Neuronal stem cell (in vitro differentiated cells): Measurements from ENCODE around the gene KDM4E.

Source experiments
- DNase-seq: peaks from one replicate; pipeline ENCODE4 v3.0.0-alpha.2; 2013; ENCODE audit warnings: low spot score
- H2AFZ ChIP-seq: one replicate; pipeline ENCODE4 v1.6.1; 2013; ENCODE audit warnings: mild to moderate bottlenecking, low read length, inconsistent platforms
- H2AK5ac ChIP-seq: 2 replicates; pipeline ENCODE4 v1.6.1; 2013; ENCODE audit warnings: low read depth, mild to moderate bottlenecking, inconsistent platforms, low read length, moderate library complexity, mixed read lengths
- H2BK120ac ChIP-seq: 2 replicates; pipeline ENCODE4 v1.6.1; 2013; ENCODE audit warnings: low read depth, mild to moderate bottlenecking, inconsistent platforms, low read length, moderate library complexity, mixed read lengths
- H2BK12ac ChIP-seq: one replicate; pipeline ENCODE4 v1.6.1; 2013; ENCODE audit warnings: low read length, inconsistent platforms
- H2BK15ac ChIP-seq: 2 replicates; pipeline ENCODE4 v1.6.1; 2013; ENCODE audit warnings: mild to moderate bottlenecking, low read length, inconsistent platforms, mixed read lengths
- H2BK5ac ChIP-seq: one replicate; pipeline ENCODE4 v1.6.1; 2013; ENCODE audit warnings: inconsistent platforms, mild to moderate bottlenecking, low read length, moderate library complexity
- H3K14ac ChIP-seq: one replicate; pipeline ENCODE4 v1.6.1; 2013; ENCODE audit warnings: low read length, inconsistent platforms
- H3K18ac ChIP-seq: 2 replicates; pipeline ENCODE4 v1.6.1; 2013; ENCODE audit warnings: low read length, inconsistent platforms
- H3K23ac ChIP-seq: 2 replicates; pipeline ENCODE4 v1.6.1; 2013; ENCODE audit warnings: low read depth, mild to moderate bottlenecking, mixed read lengths, low read length, inconsistent platforms; ENCODE audit not compliant: poor library complexity
- H3K27ac ChIP-seq: replicated peaks from 3 replicates; pipeline ENCODE4 v1.5.1; 2013; ENCODE audit warnings: low read length, inconsistent platforms
- H3K27me3 ChIP-seq, 3 experiments: 2 replicates each; pipeline ENCODE4 v1.6.1; 2013; ENCODE audit warnings: low read length in 3 of 3, mild to moderate bottlenecking in 2 of 3, inconsistent platforms in 1 of 3, low read depth in 1 of 3, mixed read lengths in 1 of 3, moderate library complexity in 1 of 3; ENCODE audit not compliant: control insufficient read depth in 3 of 3, insufficient read depth in 3 of 3
- H3K36me3 ChIP-seq, 2 donors: replicated peaks in 1 of 2; 2 replicates each; pipeline ENCODE4 v1.6.1; 2013; ENCODE audit warnings: low read length in 2 of 2; ENCODE audit not compliant: control insufficient read depth in 2 of 2, insufficient read depth in 2 of 2
- H3K4ac ChIP-seq: 2 replicates; pipeline ENCODE4 v1.6.1; 2013; ENCODE audit warnings: inconsistent platforms, mild to moderate bottlenecking, low read length, moderate library complexity
- H3K4me1 ChIP-seq, 2 donors: 1 replicate in 1 of 2; 2 replicates in 1 of 2; pipeline ENCODE4 v1.6.1; 2013; ENCODE audit warnings: low read length in 2 of 2, low read depth in 1 of 2; ENCODE audit not compliant: control insufficient read depth in 2 of 2, insufficient read depth in 1 of 2
- H3K4me2 ChIP-seq: one replicate; pipeline ENCODE4 v1.6.1; 2013; ENCODE audit warnings: mild to moderate bottlenecking, low read length, inconsistent platforms; ENCODE audit not compliant: insufficient read depth, poor library complexity, severe bottlenecking
- H3K4me3 ChIP-seq, 2 donors: 2 replicates each; pipeline ENCODE4 v1.5.1; 2013; ENCODE audit warnings: low read length in 2 of 2, mild to moderate bottlenecking in 2 of 2, inconsistent platforms in 1 of 2, moderate library complexity in 1 of 2
- H3K79me1 ChIP-seq: one replicate; pipeline ENCODE4 v1.6.1; 2013; ENCODE audit warnings: low read depth, mild to moderate bottlenecking, inconsistent platforms, low read length, moderate library complexity
- H3K9ac ChIP-seq: one replicate; pipeline ENCODE4 v1.6.1; 2013; ENCODE audit warnings: mild to moderate bottlenecking, low read depth, low read length, inconsistent platforms; ENCODE audit not compliant: poor library complexity
- H3K9me3 ChIP-seq, 2 donors: replicated peaks in 1 of 2; 2 replicates each; pipeline versions ENCODE3 to v1.6.1; 2013; ENCODE audit warnings: low read length in 2 of 2, mild to moderate bottlenecking in 2 of 2, inconsistent platforms in 1 of 2, low read depth in 1 of 2, mixed read lengths in 1 of 2, moderate library complexity in 1 of 2; ENCODE audit not compliant: control insufficient read depth in 2 of 2, insufficient read depth in 1 of 2
- H4K8ac ChIP-seq: one replicate; pipeline ENCODE4 v1.6.1; 2013; ENCODE audit warnings: low read depth, mild to moderate bottlenecking, inconsistent platforms, low read length, moderate library complexity
- H4K91ac ChIP-seq: one replicate; pipeline ENCODE4 v1.6.1; 2013; ENCODE audit warnings: low read length, low read depth, mild to moderate bottlenecking, inconsistent platforms; ENCODE audit not compliant: poor library complexity
- WGBS, 2 donors: extraction: QIAGEN DNeasy Blood & Tissue Kit; methylation state at CpG; one replicate each; pipeline ENCODE4 v1.1.7; 2013; ENCODE audit warnings: missing lambda C conversion rate in 2 of 2, mixed read lengths in 1 of 2; ENCODE audit not compliant: insufficient read length in 2 of 2, insufficient replicate concordance in 1 of 2; ENCODE audit errors: extremely low coverage in 2 of 2; 5-methylcytosine and 5-hydroxymethylcytosine counted together

The KDM4E gene

DNA sequence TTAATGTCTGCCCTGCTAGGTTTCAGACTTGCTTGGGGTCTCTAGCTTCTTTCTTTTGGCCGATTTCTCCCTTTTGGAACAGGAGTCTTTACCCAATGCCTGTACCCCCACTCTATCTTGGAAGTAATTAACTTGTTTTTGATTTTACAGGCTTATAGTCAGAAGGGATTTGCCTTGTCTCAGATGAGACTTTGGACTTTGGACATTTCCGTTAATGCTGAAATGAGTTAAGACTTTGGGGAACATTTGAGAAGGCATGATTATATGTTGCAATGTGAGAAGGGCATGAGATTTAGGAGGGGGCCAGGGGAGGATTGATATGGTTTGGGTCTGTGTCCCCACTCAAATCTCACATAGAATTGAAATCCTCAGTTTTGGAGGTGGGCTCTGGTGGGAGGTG is 29.3 kb downstream of the KDM4E start:
- H2BK5ac ChIP-seq, result no peak overlapping the region
- H4K8ac ChIP-seq, result no peak overlapping the region
- no peaks in the 10 kb centered on the region for H3K79me1 ChIP-seq
- no peaks in the 10 kb centered on the region for H3K36me3 ChIP-seq
- H3K9ac ChIP-seq, result no peak overlapping the region
- no peak overlapping the region for H3K18ac ChIP-seq
- no peak overlapping the region for H3K4me3 ChIP-seq
- H2BK12ac ChIP-seq, result no peak overlapping the region
- H4K91ac ChIP-seq, result no peak overlapping the region
- H3K14ac ChIP-seq, result no peak overlapping the region
- no peak overlapping the region for H3K4ac ChIP-seq
- WGBS, 2 donors, result no CpG with 5 or more reads among the region's 2 CpGs
- H3K27ac ChIP-seq, result no peak overlapping the region
- H3K4me2 ChIP-seq, result no peak overlapping the region
- H3K27me3 ChIP-seq, result peaks cover 0 to 19% (median 0%) of the 10 kb centered on the region in 3 experiments
- no peak for DNase-seq
- H2AK5ac ChIP-seq, result no peak overlapping the region
- peaks cover 0 to 2% of the 10 kb centered on the region in 2 donors for H3K9me3 ChIP-seq
- H2BK120ac ChIP-seq, result no peak overlapping the region
- no peaks in the 10 kb centered on the region for H3K4me1 ChIP-seq
- no peak overlapping the region for H3K23ac ChIP-seq
- no peak overlapping the region for H2AFZ ChIP-seq
- no peak overlapping the region for H2BK15ac ChIP-seq

DNA sequence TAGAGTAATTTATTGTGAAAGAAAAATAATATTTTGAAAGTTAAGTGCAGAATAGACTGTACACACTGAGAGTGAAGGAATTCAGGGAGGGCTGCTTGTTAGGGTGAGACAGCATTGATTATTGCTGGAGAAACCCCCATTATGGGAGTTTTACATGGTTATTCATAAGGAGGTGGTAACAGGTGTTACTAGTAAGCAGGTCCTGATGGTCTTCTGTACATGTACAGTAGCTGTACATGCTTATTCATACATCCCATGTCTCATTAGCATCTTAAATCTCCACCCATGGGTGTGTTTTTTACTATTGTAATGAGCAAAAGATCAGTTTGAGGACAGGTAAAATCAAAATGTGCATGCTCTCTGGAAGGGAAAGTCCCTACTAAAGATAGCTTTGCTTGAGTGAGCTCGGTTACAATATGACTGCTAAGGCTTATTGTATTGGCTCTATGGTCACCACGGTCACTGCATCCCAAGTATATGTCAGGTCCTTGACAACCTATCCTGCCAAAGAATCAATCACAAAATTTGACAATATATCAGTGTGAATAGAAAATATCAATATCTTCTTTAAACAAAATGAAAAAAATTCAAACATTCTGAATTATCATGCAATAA is 30.3 kb downstream of the KDM4E start:
- Histone ChIP-seq H3K27me3 (peaks cover 0 to 19% (median 0%) of the 10 kb centered on the region in 3 experiments), H3K4me2 (no peak overlapping the region), H2BK120ac (no peak overlapping the region), H3K4me3 (no peak overlapping the region), H3K23ac (no peak overlapping the region), H3K36me3 (no peaks in the 10 kb centered on the region), H3K9me3 (peaks cover 0 to 2% of the 10 kb centered on the region in 2 donors), H3K18ac (no peak overlapping the region), H3K27ac (no peak overlapping the region), H3K9ac (no peak overlapping the region), H3K4ac (no peak overlapping the region), H2AK5ac (no peak overlapping the region), H2BK5ac (no peak overlapping the region), H2AFZ (no peak overlapping the region), H2BK15ac (no peak overlapping the region), H3K4me1 (no peaks in the 10 kb centered on the region), H4K8ac (no peak overlapping the region), H3K14ac (no peak overlapping the region), H3K79me1 (no peaks in the 10 kb centered on the region), H2BK12ac (no peak overlapping the region), H4K91ac (no peak overlapping the region)
- WGBS, 2 donors, result no CpG with 5 or more reads among the region's 2 CpGs
- no peak for DNase-seq

DNA sequence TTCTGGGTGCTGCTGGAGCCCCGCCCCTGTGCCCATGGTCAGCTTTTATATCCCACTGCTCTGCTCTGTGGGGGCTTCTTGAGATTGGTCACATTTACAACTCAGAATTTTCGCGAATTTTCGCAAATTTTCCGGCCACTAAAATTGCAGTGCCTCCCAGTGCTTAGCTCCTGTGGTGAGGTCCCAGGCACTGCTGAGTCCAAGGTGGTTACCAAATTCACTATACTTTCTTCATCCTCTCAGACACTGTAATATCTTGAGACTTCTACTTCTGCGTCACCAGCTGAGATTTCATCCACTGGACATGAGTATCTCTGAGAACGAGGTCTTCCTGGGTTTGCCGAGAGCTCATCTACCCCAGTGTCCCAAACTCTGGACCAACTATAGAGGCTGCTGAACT is 32.9 kb downstream of the KDM4E start:
- Histone ChIP-seq H3K9ac (no peak overlapping the region), H2BK5ac (no peak overlapping the region), H2AFZ (no peak overlapping the region), H3K23ac (no peak overlapping the region), H3K79me1 (no peaks in the 10 kb centered on the region), H3K27ac (no peak overlapping the region), H3K27me3 (peaks cover 0 to 14% (median 3%) of the 10 kb centered on the region in 3 experiments), H3K4me2 (no peak overlapping the region), H4K8ac (no peak overlapping the region), H3K4me1 (no peaks in the 10 kb centered on the region), H2BK120ac (no peak overlapping the region), H4K91ac (no peak overlapping the region), H3K4ac (no peak overlapping the region), H3K36me3 (no peaks in the 10 kb centered on the region), H3K4me3 (no peak overlapping the region), H3K18ac (no peak overlapping the region), H2BK12ac (no peak overlapping the region), H2AK5ac (no peak overlapping the region), H2BK15ac (no peak overlapping the region), H3K9me3 (peaks cover 0 to 2% of the 10 kb centered on the region in 2 donors), H3K14ac (no peak overlapping the region)
- no peak for DNase-seq
- no CpG with 5 or more reads among the region's 8 CpGs for WGBS, 2 donors

DNA sequence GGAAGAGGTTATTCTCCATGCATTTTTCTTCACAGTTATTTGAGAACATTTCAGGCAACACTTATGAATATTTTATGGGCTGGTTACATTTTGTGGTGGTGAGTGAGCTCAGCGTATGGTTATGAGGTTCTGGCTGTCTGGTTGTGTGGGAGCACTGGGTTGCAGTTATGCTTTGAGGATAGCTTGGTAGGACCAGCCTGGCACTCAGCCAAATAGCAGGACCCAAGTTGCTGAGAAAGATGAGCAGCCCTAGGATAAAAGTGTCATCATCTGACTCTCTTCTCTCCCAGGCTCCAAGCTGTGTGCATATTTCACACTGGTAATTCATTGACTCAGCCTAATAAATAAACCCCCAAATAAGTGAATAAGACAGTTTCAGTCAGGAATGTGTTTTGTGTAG is 33.6 kb downstream of the KDM4E start:
- H3K9ac ChIP-seq, result no peak overlapping the region
- no peak overlapping the region for H2AK5ac ChIP-seq
- H3K4me3 ChIP-seq, result no peak overlapping the region
- H3K27me3 ChIP-seq, result peaks cover 0 to 9% (median 3%) of the 10 kb centered on the region in 3 experiments
- no peaks in the 10 kb centered on the region for H3K36me3 ChIP-seq
- WGBS, 2 donors, result no CpG with 5 or more reads among the region's 1 CpG
- H3K18ac ChIP-seq, result no peak overlapping the region
- H3K27ac ChIP-seq, result no peak overlapping the region
- H3K4me1 ChIP-seq, result no peaks in the 10 kb centered on the region
- H3K4me2 ChIP-seq, result no peak overlapping the region
- no peak for DNase-seq
- no peak overlapping the region for H3K4ac ChIP-seq
- no peak overlapping the region for H4K91ac ChIP-seq
- H3K23ac ChIP-seq, result no peak overlapping the region
- peaks cover 0 to 2% of the 10 kb centered on the region in 2 donors for H3K9me3 ChIP-seq
- H3K14ac ChIP-seq, result no peak overlapping the region
- no peaks in the 10 kb centered on the region for H3K79me1 ChIP-seq
- no peak overlapping the region for H2BK5ac ChIP-seq
- H2AFZ ChIP-seq, result no peak overlapping the region
- no peak overlapping the region for H2BK12ac ChIP-seq
- no peak overlapping the region for H4K8ac ChIP-seq
- no peak overlapping the region for H2BK15ac ChIP-seq
- H2BK120ac ChIP-seq, result no peak overlapping the region
